Renal cortex interstitium (tissue), 11 donors: Measurements from ENCODE around the gene SLC23A1. TPM values are rescaled to one million over a fixed set of nuclear protein-coding genes. Genes with fewer than 3 reads are reported as not detected.
A peak's percentile ranks its signal among the peaks of the same experiment; 100 is the strongest.
"Not testable (repeated sequence)": the region's sequence is repeated elsewhere in the genome, so short reads cannot be mapped to it uniquely, and the experiment has no call there.

ENCODE experiments used
- DNase-seq, 11 donors: peaks; one replicate each; pipeline ENCODE4 v3.0.0-alpha.2; 2013; ENCODE audit warnings: low read depth in 9 of 11, low spot score in 4 of 11; ENCODE audit errors: extremely low read depth in 1 of 11
- polyA plus RNA-seq, 3 donors: library from polyadenylated mRNA; unstranded; fragments of 120-200 nt; gene quantifications; one replicate each; pipeline ENCODE4 v1.2.1, GENCODE V29; 2013; ENCODE audit not compliant: insufficient read length in 3 of 3

SLC23A1 gene
- polyA plus RNA-seq, 3 donors, result 11.8 to 21.7 (median 14.2) TPM

DNA sequence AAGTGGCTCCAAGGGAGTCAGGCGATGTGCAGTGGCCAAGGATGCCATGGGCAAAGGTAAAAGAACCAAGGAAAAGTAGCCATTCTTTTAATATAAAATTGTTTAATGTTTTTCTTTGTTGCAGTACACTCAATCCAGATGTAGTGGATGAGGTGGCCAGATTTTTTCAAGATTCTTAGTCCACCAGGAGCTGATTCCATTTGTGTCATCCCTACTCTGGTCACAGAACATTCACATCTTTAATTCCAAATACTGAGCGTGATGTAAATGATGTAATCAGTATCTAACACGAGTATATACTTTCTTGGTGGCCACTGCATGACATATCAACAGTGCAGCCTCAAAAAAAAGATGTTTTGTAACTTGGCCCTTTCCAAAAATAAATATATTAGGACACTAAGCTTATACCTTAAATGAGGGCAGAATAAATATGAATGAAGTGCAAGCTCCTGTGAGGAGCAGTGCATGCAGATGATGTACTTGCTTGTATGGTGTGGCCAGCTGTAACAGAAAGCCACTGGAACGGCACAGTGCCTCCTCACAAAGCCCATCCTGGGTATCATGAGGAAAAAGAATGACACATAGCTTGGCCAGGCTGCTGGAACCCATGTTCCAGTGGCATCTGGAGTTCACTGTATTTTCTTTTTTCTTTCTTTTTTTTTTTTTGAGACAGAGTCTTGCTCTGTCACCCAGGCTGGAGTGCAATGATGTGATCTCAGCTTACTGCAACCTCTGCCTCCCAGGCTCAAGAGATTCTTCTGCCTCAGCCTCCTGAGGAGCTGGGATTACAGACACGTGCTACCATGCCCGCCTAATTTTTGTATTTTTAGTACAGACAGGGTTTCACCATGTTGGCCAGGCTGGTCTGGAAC, 27.3 kb upstream of the SLC23A1 start:
- DNase-seq, result no peak

DNA sequence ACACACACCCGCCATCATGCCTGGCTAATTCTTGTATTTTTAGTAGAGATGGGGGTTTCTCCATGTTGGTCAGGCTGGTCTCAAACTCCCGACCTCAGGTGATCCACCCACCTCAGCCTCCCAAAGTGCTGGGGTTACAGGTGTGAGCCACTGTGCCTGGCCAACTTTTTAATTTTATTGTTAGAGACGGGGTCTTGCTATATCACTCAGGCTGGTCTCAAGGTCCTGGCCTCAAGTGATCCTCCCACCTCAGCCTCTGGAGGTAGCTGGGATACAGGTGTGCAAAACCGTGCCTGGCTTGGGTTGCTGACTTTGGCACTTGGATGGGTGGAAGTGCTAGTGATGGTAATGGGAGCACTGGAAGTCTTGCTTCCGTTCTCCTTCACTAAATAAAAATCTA, 26.0 kb upstream of the SLC23A1 start:
- not testable (repeated sequence) for DNase-seq

DNA sequence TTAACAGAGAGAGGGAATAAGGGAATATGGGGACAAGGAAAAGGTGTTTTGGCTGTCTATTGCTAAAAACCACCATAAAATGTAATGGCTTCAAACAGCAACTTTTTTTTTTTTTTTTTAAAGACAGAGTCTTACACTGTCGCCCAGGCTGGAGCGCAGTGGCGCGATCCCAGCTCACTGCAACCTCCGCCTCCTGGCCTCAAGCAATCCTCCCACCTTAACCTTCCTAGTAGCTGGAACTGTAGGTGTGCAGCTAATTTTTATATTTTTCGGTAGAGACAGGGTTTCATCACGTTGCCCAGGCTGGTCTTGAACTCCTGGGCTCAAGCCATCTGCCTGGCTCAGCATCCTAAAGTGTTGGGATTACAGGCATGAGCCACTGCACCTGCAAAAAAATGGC, 25.1 kb upstream of the SLC23A1 start:
- DNase-seq, result no peak

GRCh38 chr5:139407517-139407916, 24.4 kb upstream of the SLC23A1 start:
- DNase-seq, result no peak

DNA sequence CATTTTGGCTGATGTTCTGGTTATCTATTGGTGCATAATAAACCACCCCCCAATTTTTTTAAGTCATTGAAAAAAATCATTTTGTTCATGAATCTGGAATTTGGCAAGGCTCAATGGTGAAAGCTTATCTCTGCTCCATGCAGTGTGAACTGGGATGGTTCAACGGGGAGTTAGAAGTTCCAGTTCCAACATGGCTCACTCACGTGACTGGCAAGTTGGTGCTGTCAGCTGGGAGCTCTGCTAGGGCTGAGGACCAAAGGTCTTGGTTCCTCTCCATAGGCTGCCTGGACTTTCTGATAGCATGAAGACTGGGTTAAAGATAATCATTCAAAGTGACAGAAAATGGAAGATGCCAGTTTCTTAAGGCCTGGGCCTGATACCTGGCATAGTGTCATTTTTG, 23.9 kb upstream of the SLC23A1 start:
- no peak for DNase-seq

DNA sequence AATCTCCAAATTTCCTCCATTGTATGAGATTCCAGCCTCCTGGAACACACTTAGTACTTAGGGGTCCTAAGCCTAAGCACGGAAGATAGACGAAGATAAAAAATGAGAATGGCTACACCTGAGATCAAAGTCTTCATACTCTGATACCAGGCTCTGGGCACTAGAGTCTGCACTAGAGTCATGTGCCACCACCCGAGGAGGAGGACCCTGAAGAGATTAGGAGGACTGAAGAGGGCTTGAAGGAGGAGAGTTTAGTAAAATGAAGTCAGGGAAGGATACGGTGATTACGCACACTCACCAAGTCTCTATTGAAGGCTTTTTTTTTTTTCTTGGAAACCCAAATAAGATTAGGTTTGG, 21.4 kb upstream of the SLC23A1 start:
- DNase-seq, result no peak

- peak; percentile 90 to 98 (median 97) for DNase-seq
Observed at GRCh38 chr5:139403787-139404483, 20.8 kb upstream of the SLC23A1 start, which contains the start of gene SPATA24. Gene SPATA24, minus strand, starts transcription at chr5:139404089. Its CDS starts 29 bp downstream, at chr5:139404060.

DNA sequence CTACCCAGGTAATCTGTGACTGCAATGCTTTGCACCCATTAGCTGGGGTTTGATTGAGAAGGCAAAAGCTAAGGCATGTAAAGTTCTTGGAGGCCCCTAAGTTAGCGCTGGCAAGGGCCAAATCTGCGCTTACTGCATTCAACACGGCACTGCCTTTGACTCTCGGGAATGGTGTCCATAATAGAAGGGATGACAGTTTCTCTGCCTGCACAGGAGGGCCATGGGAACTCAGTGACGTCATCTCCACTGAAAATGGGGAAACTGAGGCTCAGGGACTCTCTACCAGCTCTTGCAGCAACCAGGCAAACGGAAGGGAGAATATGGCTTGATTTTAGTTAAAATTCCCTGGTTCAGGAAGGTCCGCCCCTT, 20.3 kb upstream of the SLC23A1 start:
- DNase-seq, result no peak

DNA sequence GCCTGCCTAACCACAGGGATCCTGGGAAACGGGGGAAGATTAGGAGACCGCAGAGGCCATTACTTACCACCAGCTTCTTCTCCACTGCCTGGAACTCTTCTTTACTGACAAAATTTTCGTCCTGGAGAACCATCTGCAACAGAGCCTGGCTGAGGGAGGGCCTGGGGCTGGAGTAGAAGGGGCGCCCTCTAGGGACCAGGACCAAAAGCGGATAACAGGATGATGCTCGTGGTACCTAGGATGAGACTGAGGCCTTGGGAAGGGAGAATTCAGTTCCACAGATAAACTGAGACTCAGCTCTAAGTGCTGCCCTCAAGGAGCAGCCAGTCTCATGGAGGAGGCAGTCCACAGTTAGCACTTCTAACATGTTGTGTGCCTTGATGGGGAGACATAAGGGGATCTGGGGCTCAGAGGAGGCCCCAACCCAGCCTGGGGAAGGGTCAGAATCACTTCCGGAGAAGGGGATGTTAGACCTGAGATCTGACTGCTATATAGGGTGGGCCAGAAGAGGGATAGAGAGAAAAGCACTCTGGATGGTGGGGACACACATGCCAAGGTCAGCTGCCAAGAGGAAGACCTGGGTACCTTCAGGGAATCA, 19.6 kb upstream of the SLC23A1 start:
- no peak for DNase-seq

GRCh38 chr5:139401546-139401945, 18.4 kb upstream of the SLC23A1 start:
- DNase-seq, result no peak

DNA sequence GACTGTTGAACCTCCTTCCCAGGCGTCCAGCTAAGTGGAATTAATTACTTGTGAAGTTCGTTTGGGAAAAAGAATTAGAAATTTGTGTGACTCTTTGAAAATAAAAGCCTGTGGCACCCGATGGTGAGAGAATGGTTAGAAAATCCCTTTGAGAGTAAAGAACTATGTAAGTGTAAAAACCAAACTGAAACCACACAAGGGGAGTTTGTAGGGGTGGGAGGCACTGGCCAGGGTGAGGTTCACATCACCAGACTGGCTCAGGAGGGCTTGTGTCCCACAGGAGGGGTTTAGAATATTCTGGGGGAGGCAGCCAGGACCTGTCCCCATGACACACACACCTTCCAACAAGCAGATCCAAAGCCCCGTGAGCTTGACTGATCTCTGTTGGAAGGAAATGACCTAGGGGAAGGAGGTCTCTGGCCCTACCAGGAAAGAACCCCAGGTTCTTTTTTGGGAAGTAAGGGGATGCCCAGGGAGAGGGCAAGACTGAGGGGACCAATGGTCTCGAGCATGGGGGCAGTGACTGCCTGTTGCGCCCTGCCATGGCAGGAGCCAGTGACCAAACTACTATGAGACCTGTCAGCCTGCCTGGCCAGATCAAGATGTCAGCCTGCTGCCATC, 16.5 kb upstream of the SLC23A1 start:
- DNase-seq, result no peak

DNA sequence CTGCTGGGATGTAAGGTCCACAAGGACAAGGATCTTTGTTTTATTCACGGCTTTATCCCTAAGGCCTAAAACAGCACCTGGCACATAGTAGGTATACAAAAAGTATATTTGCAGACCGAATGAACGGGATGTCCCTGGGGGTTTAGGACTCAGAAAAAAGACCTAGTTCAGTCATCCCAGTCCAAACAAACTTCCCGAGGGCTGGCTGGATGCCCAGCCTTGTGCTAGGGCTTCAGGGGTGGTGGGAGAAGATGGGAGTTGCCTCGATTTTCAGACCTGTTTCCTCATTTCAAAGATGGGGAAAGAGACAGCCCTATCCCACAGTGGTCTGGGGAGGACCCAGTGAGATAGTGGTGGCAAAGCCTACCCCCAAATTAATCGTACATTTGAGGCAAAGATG, 14.8 kb upstream of the SLC23A1 start:
- no peak for DNase-seq

DNA sequence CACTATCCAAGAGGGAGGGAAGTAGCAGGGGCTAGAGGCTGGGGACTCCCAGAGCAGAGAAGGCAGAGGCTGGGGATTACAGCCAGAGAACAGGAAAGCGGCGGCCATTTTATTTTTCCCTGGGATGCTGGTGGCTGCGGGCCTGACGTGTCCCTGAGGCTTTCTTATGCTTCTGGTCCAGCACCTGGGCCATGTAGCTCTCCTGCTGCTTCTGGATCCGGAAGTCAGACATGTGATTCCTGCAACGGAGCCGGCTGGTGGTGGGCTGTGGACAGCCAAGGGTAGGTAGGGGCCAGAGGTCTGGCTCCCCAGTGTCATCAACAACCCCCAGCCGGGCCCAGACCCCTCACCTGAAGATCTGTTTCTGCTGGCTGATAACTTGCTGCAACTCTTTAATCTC, 13.6 kb upstream of the SLC23A1 start:
- no peak for DNase-seq

- DNase-seq, result no peak
Observed at GRCh38 chr5:139395844-139396640, 12.9 kb upstream of the SLC23A1 start.

GRCh38 chr5:139394654-139395566, 11.8 kb upstream of the SLC23A1 start, which contains the start of gene PROB1:
Gene PROB1, minus strand, starts transcription at chr5:139395104. Its CDS starts 23 bp downstream, at chr5:139395081.
- peak in 1 of 11 donors; percentile 29 for DNase-seq

DNA sequence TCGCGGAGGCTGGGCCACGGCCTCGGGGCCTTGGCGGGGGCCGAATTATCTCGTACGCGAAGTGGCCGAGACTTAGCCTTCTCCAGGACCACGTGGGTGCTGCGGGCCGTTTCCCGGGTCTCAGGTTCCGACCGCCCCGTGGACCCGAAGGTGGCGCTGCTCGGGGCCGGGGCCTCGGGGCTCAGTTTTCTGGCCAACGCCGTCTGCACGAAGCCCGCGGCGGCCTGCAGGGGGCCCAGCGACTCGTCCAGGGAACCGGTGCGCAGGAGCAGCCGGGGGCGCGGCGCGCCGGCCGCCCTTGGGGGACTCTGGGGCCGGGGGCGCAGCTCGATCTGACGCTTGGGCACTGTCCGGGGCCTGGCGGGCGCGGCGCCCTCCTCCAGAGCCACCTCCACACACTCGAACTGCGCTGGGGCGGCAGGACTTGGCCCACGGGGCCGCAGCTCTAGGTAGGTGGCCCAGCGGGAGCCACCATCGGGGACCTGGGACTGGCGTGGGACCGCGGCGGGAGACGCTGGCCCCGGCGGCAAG, 11.1 kb upstream of the SLC23A1 start:
- DNase-seq, result peak in 1 of 11 donors; percentile 53

DNA sequence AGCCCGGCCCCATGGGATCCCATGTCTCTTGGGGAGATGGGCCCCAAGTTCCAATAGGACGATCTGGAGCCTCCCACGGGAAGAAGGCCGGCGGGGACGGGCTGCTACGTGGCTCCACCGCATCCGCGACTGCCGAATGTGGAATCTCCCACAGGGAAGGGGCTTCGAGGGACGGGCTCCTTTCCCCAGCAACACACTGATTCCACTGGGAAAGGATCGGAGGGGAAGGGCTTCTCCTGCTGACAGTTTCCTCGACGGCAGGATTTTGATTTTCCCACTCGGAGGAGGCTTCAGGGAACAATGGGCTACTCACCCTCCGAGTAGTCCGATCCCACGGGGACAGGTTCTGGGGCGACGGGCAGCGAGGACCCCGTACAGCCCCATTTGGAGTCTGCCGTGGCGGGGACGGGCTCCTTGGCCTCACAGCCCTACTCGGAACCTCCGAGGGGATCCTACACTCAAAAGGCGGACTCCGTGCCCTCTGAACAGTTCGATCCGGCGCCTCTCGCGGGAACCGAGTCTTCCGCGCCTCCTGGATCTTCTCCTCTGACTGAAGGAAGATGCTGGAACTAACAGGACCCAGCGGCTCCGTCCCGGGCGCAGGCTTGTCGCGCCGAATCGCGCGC, 10.5 kb upstream of the SLC23A1 start:
- DNase-seq, result no peak
